ENCODE data around the gene CACNG5. TPM values are rescaled to one million over a fixed set of nuclear protein-coding genes. Genes with fewer than 3 reads are reported as not detected.
"Not testable (repeated sequence)": the region's sequence is repeated elsewhere in the genome, so short reads cannot be mapped to it uniquely, and the experiment has no call there.

CACNG5 gene
- total and polyA plus RNA-seq, 7 donors, result 1.1 TPM; not detected in 6

- H3K36me3 ChIP-seq, result no peaks in the 10 kb centered on the region
- H3K4me3 ChIP-seq, result no peak overlapping the region
- H3K9me3 ChIP-seq, result no peaks in the 10 kb centered on the region
- no peak overlapping the region for H3K27ac ChIP-seq
- no peaks in the 10 kb centered on the region for H3K27me3 ChIP-seq
- DNase-seq, result no peak
- TF ChIP-seq CTCF (IDR thresholded peaks at IDR 0.05) (no peak), EP300 (IDR thresholded peaks at IDR 0.05) (no peak), POLR2A (IDR thresholded peaks at IDR 0.05) (no peak), POLR2AphosphoS5 (IDR thresholded peaks at IDR 0.05) (no peak)
- intact Hi-C loops (cut with DNase I), result no loop called here
- H3K4me1 ChIP-seq, result no peaks in the 10 kb centered on the region
- 89% methylated on average over 10 of the region's 10 CpGs for WGBS, 2 donors
These were observed 63.6 kb downstream of the CACNG5 start for GRCh38 chr17:66898536-66898935.

- no peak overlapping the region for H3K4me3 ChIP-seq
- intact Hi-C loops (cut with DNase I), result no loop called here
- H3K9me3 ChIP-seq, result no peaks in the 10 kb centered on the region
- no peak overlapping the region for H3K27ac ChIP-seq
- TF ChIP-seq EP300 (IDR thresholded peaks at IDR 0.05), result no peak
- no peak for TF ChIP-seq CTCF (IDR thresholded peaks at IDR 0.05)
- TF ChIP-seq POLR2AphosphoS5 (IDR thresholded peaks at IDR 0.05), result no peak
- TF ChIP-seq POLR2A (IDR thresholded peaks at IDR 0.05), result no peak
- H3K27me3 ChIP-seq, result no peaks in the 10 kb centered on the region
- H3K36me3 ChIP-seq, result no peaks in the 10 kb centered on the region
- WGBS, 2 donors, result 56 to 72% methylated on average over 9 of the region's 9 CpGs
- DNase-seq, result no peak
- H3K4me1 ChIP-seq, result peaks cover 0 to 8% (median 4%) of the 10 kb centered on the region in 4 donors
These were observed 65.5 kb downstream of the CACNG5 start for GRCh38 chr17:66900126-66901010.

GRCh38 chr17:66903296-66903695, 68.4 kb downstream of the CACNG5 start:
- WGBS, 2 donors, result 52 to 88% methylated on average over 6 of the region's 6 CpGs
- H3K27ac ChIP-seq; intact Hi-C loops (cut with DNase I); H3K9me3 ChIP-seq; H3K27me3 ChIP-seq; H3K36me3 ChIP-seq; H3K4me3 ChIP-seq; DNase-seq: not testable (repeated sequence)
- H3K4me1 ChIP-seq, result peaks cover 0 to 11% (median 4%) of the 10 kb centered on the region in 4 donors

GRCh38 chr17:66903781-66904180, 68.9 kb downstream of the CACNG5 start:
- no peaks in the 10 kb centered on the region for H3K27me3 ChIP-seq
- intact Hi-C loops (cut with DNase I), result no loop called here
- no peak overlapping the region for H3K27ac ChIP-seq
- TF ChIP-seq CTCF (IDR thresholded peaks at IDR 0.05), result no peak
- no peaks in the 10 kb centered on the region for H3K9me3 ChIP-seq
- peaks cover 0 to 11% (median 4%) of the 10 kb centered on the region in 4 donors for H3K4me1 ChIP-seq
- H3K4me3 ChIP-seq, result no peak overlapping the region
- no peak for DNase-seq
- H3K36me3 ChIP-seq, result no peaks in the 10 kb centered on the region
- WGBS, 2 donors, result 87 to 91% methylated on average over 10 of the region's 10 CpGs

GRCh38 chr17:66904760-66905624, 70.1 kb downstream of the CACNG5 start:
- Histone ChIP-seq H3K9me3 (no peaks in the 10 kb centered on the region), H3K4me1 (peaks cover 0 to 11% (median 4%) of the 10 kb centered on the region in 4 donors), H3K4me3 (no peak overlapping the region), H3K27ac (peak overlapping the region in 1 of 4 donors; percentile 41), H3K27me3 (no peaks in the 10 kb centered on the region), H3K36me3 (no peaks in the 10 kb centered on the region)
- 59 to 66% methylated on average over 12 of the region's 12 CpGs for WGBS, 2 donors
- DNase-seq, result no peak
- TF ChIP-seq POLR2AphosphoS5 (IDR thresholded peaks at IDR 0.05) (peak in 1 of 4 donors; percentile 6), POLR2A (IDR thresholded peaks at IDR 0.05) (no peak), CTCF (IDR thresholded peaks at IDR 0.05) (no peak), EP300 (IDR thresholded peaks at IDR 0.05) (no peak)
- intact Hi-C loops (cut with DNase I), result no loop called here

All from sigmoid colon (tissue), 7 donors.